ENCODE results near the gene AGTPBP1.

Gene AGTPBP1

GRCh38 chr9:85640425-85640824 lies 101.3 kb downstream of the AGTPBP1 start:
- in situ Hi-C loops (cut with HindIII; ENCODE audit: low sequenced_read_pairs), result no loop called here
- no peak for TF ChIP-seq CTCF (IDR thresholded peaks at IDR 0.05; ENCODE audit: low read depth, low read length)
- no peak for DNase-seq (ENCODE audit: low read depth, low spot score)
- no peak overlapping the region for H3K4me3 ChIP-seq (ENCODE audit: low read depth, low read length)

DNA sequence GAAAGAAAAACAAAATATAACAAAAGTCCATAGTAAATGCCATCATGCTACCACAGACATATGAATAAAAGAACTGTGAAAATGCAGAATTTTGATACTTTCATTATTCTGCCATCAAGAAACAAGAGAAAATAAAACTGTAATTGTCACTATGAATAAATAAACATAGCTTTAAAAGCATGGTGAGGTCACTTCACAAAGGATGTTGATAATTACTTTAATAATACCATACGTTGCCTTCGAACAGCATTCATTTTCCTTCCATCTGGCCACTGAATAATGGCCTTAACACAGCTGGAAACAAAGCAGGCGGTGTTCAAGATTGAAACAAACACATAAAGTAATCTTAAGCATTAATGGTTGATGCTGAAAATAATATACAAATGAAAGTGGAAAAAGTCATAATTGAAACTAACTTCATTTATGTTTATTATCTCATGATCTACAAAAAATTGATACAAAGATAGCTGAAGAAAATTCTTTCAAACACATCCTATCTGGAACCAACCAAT lies 102.0 kb downstream of the AGTPBP1 start:
- TF ChIP-seq CTCF (IDR thresholded peaks at IDR 0.05; ENCODE audit: low read depth, low read length), result no peak
- in situ Hi-C loops (cut with HindIII; ENCODE audit: low sequenced_read_pairs), result no loop called here
- H3K4me3 ChIP-seq (ENCODE audit: low read depth, low read length), result no peak overlapping the region
- no peak for DNase-seq (ENCODE audit: low read depth, low spot score)

- in situ Hi-C loops (cut with HindIII; ENCODE audit: low sequenced_read_pairs), result no loop called here
- DNase-seq (ENCODE audit: low read depth, low spot score), result no peak
- no peak for TF ChIP-seq CTCF (IDR thresholded peaks at IDR 0.05; ENCODE audit: low read depth, low read length)
- H3K4me3 ChIP-seq (ENCODE audit: low read depth, low read length), result no peak overlapping the region
Measured at GRCh38 chr9:85631809-85632208, 109.9 kb downstream of the AGTPBP1 start.

DNA sequence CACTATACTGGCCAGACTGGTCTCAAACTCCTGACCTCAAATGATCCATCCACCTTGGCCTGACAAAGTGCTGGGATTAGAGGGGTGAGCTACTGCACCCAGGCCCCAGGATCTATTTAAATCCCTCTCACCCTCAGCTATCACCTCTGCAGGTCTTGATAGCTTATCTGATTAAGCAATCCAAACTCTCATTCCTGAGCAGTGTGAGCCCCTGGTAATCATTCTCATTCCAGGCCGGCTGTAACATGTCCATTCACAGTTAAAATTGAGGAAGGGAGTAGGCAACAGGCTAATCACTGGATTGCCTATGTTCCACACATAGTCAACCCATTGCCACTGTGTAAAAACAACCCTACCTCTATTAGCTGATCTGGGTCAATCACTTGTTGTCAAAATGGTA lies 111.1 kb downstream of the AGTPBP1 start:
- no peak for TF ChIP-seq CTCF (IDR thresholded peaks at IDR 0.05; ENCODE audit: low read depth, low read length)
- no peak overlapping the region for H3K4me3 ChIP-seq (ENCODE audit: low read depth, low read length)

GRCh38 chr9:85617141-85617670 lies 124.5 kb downstream of the AGTPBP1 start:
- DNase-seq (ENCODE audit: low read depth, low spot score), result no peak
- no peak for TF ChIP-seq CTCF (IDR thresholded peaks at IDR 0.05; ENCODE audit: low read depth, low read length)
- in situ Hi-C loops (cut with HindIII; ENCODE audit: low sequenced_read_pairs), result no loop called here

More for the DNA sequence above, 111.1 kb downstream of the AGTPBP1 start:
- no peak for DNase-seq (ENCODE audit: low read depth, low spot score)
- in situ Hi-C loops (cut with HindIII; ENCODE audit: low sequenced_read_pairs), result no loop called here

GRCh38 chr9:85615792-85616191 lies 126.0 kb downstream of the AGTPBP1 start:
- H3K4me3 ChIP-seq (ENCODE audit: low read depth, low read length), result no peak overlapping the region
- no peak for TF ChIP-seq CTCF (IDR thresholded peaks at IDR 0.05; ENCODE audit: low read depth, low read length)
- in situ Hi-C loops (cut with HindIII; ENCODE audit: low sequenced_read_pairs), result no loop called here
- no peak for DNase-seq (ENCODE audit: low read depth, low spot score)

More at GRCh38 chr9:85617141-85617670, 124.5 kb downstream of the AGTPBP1 start:
- no peak overlapping the region for H3K4me3 ChIP-seq (ENCODE audit: low read depth, low read length)
